NCI-H69 (cell line): ENCODE measurements around the gene IL2RG.
A peak's percentile ranks its signal among the peaks of the same experiment; 100 is the strongest.

Experiments used
- DNase-seq: peaks from one replicate; lab custom pipeline; 2025; lab: John Stamatoyannopoulos, UW

The IL2RG gene

GRCh38 chrX:71068044-71068918, 43.1 kb downstream of the IL2RG start, which contains the start of gene SNX12:
Gene SNX12 (minus strand): TSS chrX:71068334. CDS start chrX:71068306, 28 bp downstream.
- DNase-seq = peak; percentile 96

- peak; percentile 48 for DNase-seq
Measured at GRCh38 chrX:71067712-71068043, 43.7 kb downstream of the IL2RG start.

GRCh38 chrX:71067089-71067488, 44.3 kb downstream of the IL2RG start:
- DNase-seq = no peak

GRCh38 chrX:71060127-71060526, 51.2 kb downstream of the IL2RG start:
- DNase-seq = no peak

DNA sequence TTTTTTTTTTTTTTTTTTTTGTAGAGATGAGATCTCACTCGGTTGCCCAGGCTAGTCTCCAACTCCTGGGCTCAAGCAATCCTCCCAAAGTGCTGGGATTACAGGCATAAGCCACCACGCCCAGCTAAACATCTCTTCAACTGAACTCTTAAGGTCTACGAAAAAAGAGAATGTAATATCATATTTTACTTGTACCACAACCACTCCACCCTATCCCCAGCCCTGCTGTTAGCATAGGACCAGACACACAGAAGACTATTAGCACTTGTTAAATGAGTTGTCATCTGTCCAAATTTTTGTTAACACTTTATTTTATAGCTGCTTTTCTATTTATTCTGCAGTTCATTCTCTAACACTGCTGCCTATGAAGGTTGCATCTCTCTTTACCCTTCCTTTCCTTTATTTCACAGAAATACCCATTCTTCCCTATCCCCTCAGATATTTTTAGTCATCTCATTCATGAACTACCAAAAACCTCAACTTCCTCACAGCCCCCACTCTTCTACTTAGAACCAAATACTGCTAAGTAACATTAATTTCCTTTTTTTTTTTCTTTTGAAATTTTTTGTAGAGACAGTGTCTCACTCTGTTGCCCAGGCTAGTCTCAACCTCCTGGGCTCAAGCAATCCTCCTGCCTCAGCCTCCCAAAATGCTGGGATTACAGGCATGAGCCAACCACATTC, 53.4 kb downstream of the IL2RG start:
- no peak for DNase-seq
